Measurements from ENCODE around the gene BRINP1. TPM values are rescaled to one million over a fixed set of nuclear protein-coding genes. Genes with fewer than 3 reads are reported as not detected.
A peak's percentile ranks its signal among the peaks of the same experiment; 100 is the strongest.

The BRINP1 gene
- total and polyA plus RNA-seq, 8 donors, result 0.05 to 1.1 (median 0.06) TPM; not detected in 5

DNA sequence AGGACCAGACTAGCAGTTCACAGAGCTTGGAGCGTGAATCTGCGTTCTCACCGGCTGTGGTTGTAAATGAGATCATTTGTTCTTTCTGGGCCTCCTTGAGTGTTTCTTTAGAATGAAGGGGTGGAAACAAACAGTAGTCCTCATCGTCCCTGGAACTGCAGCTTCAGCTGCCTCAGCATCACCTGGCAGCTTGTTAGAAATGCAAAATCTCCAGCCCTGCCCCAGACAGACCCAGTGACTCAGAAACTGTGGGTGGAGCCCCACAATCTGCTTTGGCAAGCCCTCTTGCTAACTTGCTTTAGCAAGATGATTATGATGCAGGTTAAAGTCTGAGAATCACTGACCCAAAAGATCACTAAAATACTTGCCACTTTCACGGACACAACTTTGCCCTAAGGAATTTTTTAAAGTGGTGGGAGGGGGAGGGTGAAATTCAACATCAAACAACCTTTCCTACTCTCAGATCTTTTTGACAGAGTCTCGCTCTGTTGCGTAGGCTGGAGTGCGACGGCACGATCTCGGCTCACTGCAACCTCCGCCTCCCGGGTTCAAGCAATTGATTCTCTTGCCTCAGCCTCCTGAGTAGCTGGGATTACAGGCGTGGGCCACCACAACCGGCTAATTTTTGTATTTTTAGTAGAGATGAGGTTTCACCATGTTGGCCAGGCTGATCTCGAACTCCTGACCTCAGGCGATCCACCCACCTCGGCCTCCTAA is 86.0 kb downstream of the BRINP1 start:
- no peak overlapping the region for H3K27ac ChIP-seq
- peak in 1 of 2 donors; percentile 19 for DNase-seq
- intact Hi-C loops (cut with DNase I; ENCODE audit: low total_unique reads), result no loop called here
- no peak overlapping the region for H3K4me3 ChIP-seq
- WGBS, 5 donors, result 32 to 41% (median 35%) methylated on average over 18 of the region's 18 CpGs
- peaks cover 0 to 5% (median 0%) of the 10 kb centered on the region in 4 donors for H3K4me1 ChIP-seq
- TF ChIP-seq EP300 (IDR thresholded peaks at IDR 0.05) (no peak), POLR2AphosphoS5 (IDR thresholded peaks at IDR 0.05) (no peak), POLR2A (IDR thresholded peaks at IDR 0.05) (no peak)
- TF ChIP-seq, protein P1, sequence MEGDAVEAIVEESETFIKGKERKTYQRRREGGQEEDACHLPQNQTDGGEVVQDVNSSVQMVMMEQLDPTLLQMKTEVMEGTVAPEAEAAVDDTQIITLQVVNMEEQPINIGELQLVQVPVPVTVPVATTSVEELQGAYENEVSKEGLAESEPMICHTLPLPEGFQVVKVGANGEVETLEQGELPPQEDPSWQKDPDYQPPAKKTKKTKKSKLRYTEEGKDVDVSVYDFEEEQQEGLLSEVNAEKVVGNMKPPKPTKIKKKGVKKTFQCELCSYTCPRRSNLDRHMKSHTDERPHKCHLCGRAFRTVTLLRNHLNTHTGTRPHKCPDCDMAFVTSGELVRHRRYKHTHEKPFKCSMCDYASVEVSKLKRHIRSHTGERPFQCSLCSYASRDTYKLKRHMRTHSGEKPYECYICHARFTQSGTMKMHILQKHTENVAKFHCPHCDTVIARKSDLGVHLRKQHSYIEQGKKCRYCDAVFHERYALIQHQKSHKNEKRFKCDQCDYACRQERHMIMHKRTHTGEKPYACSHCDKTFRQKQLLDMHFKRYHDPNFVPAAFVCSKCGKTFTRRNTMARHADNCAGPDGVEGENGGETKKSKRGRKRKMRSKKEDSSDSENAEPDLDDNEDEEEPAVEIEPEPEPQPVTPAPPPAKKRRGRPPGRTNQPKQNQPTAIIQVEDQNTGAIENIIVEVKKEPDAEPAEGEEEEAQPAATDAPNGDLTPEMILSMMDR (IDR thresholded peaks at IDR 0.05), result no peak
- no peaks in the 10 kb centered on the region for H3K9me3 ChIP-seq
- peaks cover 0 to 30% (median 0%) of the 10 kb centered on the region in 3 donors for H3K27me3 ChIP-seq
- no peaks in the 10 kb centered on the region for H3K36me3 ChIP-seq

DNA sequence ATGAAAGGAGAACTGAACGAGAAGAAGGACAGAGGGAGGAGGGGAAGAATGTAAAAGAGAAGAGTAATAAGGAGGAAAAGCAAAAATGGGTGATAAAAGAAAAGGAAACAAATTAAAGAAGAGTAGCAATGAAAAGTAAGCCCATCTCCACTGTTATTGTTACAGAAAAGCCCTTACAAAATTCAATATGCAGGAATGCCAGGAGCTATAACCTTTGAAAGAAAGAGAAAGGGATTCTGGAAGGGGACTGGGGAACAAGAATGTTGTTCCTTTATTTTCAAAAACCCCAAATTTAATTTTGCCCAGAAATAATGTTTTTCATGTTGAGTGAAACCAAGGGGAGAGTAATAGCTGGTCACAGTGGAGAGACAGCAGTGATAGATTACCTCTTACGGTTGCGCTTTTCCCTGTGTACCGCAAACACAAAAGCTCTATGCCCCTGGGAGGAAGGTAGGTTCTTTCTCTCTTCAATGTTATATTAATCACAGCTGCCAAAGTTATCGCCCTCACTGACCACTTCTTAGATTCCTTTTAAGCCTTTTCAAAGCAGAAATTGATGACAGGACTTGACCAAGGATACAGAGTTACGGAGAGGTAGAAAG is 86.7 kb downstream of the BRINP1 start:
- Histone ChIP-seq H3K36me3 (no peaks in the 10 kb centered on the region), H3K27me3 (peaks cover 0 to 35% (median 0%) of the 10 kb centered on the region in 3 donors), H3K4me1 (peaks cover 0 to 5% (median 0%) of the 10 kb centered on the region in 4 donors), H3K4me3 (no peak overlapping the region), H3K27ac (no peak overlapping the region), H3K9me3 (no peaks in the 10 kb centered on the region)
- 12 to 24% (median 19%) methylated on average over 6 of the region's 6 CpGs for WGBS, 5 donors
- no peak for DNase-seq
- intact Hi-C loops (cut with DNase I; ENCODE audit: low total_unique reads), result no loop called here
- TF ChIP-seq EP300 (IDR thresholded peaks at IDR 0.05) (no peak), POLR2A (IDR thresholded peaks at IDR 0.05) (no peak), POLR2AphosphoS5 (IDR thresholded peaks at IDR 0.05) (no peak)
- TF ChIP-seq, protein P1 (IDR thresholded peaks at IDR 0.05), result no peak

DNA sequence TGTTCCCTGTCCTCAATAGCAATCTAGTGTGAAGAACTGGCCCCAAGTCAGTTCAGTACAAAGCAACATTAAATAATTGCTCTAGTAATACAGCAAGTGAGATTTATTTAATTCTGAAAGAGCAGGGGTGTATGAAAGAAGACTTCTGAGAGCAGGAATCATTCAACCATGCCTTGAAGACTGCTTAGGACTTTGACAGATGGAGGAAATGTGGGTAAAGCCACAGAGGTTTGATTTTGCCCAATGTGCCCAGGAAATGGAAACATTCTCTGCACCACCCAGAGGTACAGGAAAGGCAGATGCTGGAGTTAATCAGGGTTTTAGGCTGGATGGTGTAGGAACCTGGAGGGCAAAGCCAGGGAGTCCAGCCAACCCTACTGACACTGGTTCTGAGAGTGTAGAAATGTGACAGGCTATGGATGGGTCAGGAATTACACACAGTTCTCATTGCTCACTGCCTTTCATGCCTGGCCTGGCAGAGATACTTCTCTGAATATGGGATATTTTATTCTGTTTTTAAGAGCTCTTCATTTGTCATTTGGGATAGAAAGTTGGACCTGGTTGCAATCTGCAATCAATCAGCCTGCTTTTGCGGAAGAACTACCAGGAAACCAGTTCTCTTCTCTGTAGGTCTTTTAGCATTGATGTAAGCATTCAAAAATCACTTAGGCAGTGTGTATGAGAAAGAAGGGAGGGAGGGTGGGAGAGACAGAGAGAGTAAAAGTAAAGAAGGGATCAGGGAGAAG is 88.3 kb downstream of the BRINP1 start:
- peaks cover 0 to 5% (median 0%) of the 10 kb centered on the region in 4 donors for H3K4me1 ChIP-seq
- no peaks in the 10 kb centered on the region for H3K36me3 ChIP-seq
- peaks cover 0 to 35% (median 0%) of the 10 kb centered on the region in 3 donors for H3K27me3 ChIP-seq
- H3K4me3 ChIP-seq, result no peak overlapping the region
- intact Hi-C loops (cut with DNase I; ENCODE audit: low total_unique reads), result no loop called here
- no peak for TF ChIP-seq POLR2AphosphoS5 (IDR thresholded peaks at IDR 0.05)
- no peak for TF ChIP-seq POLR2A (IDR thresholded peaks at IDR 0.05)
- TF ChIP-seq, protein P1 (IDR thresholded peaks at IDR 0.05), result no peak
- TF ChIP-seq EP300 (IDR thresholded peaks at IDR 0.05), result no peak
- DNase-seq, result no peak
- no peaks in the 10 kb centered on the region for H3K9me3 ChIP-seq
- H3K27ac ChIP-seq, result no peak overlapping the region
- WGBS, 5 donors, result 78 to 92% (median 89%) methylated on average over 1 of the region's 1 CpG

DNA sequence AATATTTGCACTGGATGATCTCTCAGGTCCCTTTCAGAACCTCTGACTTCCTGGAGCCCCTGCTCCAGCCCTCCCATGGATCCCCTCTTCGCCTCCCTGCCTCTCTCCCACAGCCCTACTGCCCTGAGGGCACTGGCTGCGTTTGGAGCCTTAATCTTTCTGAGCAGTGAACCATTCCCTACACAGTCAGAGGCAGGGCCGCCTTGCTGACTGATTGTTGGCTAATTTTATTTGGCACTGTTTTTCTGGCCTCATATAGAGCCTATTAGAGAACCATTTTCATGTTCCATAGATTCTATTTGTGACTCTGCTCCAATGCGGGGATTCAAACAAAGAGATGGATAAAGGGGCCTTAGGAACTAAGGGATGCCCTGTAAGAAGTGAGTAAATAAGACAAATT is 91.1 kb downstream of the BRINP1 start:
- H3K4me3 ChIP-seq, result no peak overlapping the region
- no peaks in the 10 kb centered on the region for H3K36me3 ChIP-seq
- TF ChIP-seq POLR2AphosphoS5 (IDR thresholded peaks at IDR 0.05) (no peak), EP300 (IDR thresholded peaks at IDR 0.05) (no peak), POLR2A (IDR thresholded peaks at IDR 0.05) (no peak)
- TF ChIP-seq, protein P1 (IDR thresholded peaks at IDR 0.05), result no peak
- H3K9me3 ChIP-seq, result no peaks in the 10 kb centered on the region
- WGBS, 5 donors, result 53 to 57% (median 54%) methylated on average over 4 of the region's 4 CpGs
- no peak overlapping the region for H3K27ac ChIP-seq
- intact Hi-C loops (cut with DNase I; ENCODE audit: low total_unique reads), result no loop called here
- peaks cover 0 to 25% (median 0%) of the 10 kb centered on the region in 3 donors for H3K27me3 ChIP-seq
- H3K4me1 ChIP-seq, result peaks cover 0 to 5% (median 0%) of the 10 kb centered on the region in 4 donors
- no peak for DNase-seq

All from stomach (tissue), 9 donors.